ENCODE data around the gene VCX3A.

Gene VCX3A

DNA sequence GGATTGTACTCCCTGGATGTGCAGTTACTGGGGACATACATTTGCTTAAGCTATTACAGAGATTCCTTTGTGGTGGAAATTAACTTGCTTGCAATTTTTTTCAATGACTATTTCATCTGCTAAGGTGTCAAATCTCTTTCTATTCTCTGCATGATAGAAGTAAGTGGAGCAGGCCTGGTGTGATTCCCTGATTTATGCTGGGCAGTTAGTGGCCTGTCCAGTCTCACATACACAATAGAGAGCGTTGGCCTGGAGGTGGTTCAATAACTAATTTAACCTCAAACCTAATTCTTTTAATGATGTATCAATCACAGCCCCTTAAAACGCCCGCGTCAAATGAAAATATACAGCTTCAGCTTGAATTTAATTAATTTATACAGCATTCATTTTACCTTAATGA lies 28.5 kb downstream of the VCX3A start:
- Histone ChIP-seq H3K27ac (no peak overlapping the region), H2AFZ (ENCODE audit: low read depth) (no peak overlapping the region), H3K4me2 (no peak overlapping the region), H3K27me3 (ENCODE audit: insufficient read depth, low read depth) (no peaks in the 10 kb centered on the region), H3K4me1 (ENCODE audit: low read depth, poor library complexity, severe bottlenecking) (no peaks in the 10 kb centered on the region), H3K4me3 (IDR thresholded peaks at IDR 0.05; ENCODE audit: insufficient read depth, low read depth, low read length) (no peak overlapping the region), H3K9ac (no peak overlapping the region), H3K36me3 (ENCODE audit: insufficient read depth) (no peaks in the 10 kb centered on the region), H3K79me2 (ENCODE audit: insufficient read depth, low read depth) (no peaks in the 10 kb centered on the region), H4K20me1 (ENCODE audit: insufficient read depth) (no peaks in the 10 kb centered on the region)
- TF ChIP-seq, protein P1, sequence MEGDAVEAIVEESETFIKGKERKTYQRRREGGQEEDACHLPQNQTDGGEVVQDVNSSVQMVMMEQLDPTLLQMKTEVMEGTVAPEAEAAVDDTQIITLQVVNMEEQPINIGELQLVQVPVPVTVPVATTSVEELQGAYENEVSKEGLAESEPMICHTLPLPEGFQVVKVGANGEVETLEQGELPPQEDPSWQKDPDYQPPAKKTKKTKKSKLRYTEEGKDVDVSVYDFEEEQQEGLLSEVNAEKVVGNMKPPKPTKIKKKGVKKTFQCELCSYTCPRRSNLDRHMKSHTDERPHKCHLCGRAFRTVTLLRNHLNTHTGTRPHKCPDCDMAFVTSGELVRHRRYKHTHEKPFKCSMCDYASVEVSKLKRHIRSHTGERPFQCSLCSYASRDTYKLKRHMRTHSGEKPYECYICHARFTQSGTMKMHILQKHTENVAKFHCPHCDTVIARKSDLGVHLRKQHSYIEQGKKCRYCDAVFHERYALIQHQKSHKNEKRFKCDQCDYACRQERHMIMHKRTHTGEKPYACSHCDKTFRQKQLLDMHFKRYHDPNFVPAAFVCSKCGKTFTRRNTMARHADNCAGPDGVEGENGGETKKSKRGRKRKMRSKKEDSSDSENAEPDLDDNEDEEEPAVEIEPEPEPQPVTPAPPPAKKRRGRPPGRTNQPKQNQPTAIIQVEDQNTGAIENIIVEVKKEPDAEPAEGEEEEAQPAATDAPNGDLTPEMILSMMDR (conservative IDR thresholded peaks at IDR 0.05; ENCODE audit: low read depth, low read length) = no peak

DNA sequence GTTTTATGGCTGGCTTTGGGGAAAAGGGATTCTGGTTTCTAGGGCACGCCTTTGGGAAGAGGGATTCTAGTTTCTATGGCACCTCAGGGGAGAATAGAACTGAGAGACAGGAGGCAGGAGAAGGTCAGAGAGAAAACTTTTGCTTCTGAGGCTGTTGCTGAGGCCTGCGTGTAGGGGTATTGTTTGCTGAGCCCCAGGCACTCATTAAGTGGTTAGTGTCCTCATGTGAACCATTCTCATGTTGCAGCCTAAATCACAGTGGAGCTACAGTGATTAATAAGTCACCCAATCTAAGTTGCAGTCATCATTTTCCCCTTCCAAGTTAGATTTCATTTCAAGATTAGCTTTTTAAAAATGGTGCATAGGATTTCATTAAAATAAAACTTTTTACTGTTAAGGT lies 29.0 kb downstream of the VCX3A start:
- Histone ChIP-seq H3K4me3 (IDR thresholded peaks at IDR 0.05; ENCODE audit: insufficient read depth, low read depth, low read length) (no peak overlapping the region), H2AFZ (ENCODE audit: low read depth) (no peak overlapping the region), H3K79me2 (ENCODE audit: insufficient read depth, low read depth) (no peaks in the 10 kb centered on the region), H3K27me3 (ENCODE audit: insufficient read depth, low read depth) (no peaks in the 10 kb centered on the region), H3K27ac (no peak overlapping the region), H3K9ac (no peak overlapping the region), H3K4me1 (ENCODE audit: low read depth, poor library complexity, severe bottlenecking) (no peaks in the 10 kb centered on the region), H3K36me3 (ENCODE audit: insufficient read depth) (no peaks in the 10 kb centered on the region), H3K4me2 (no peak overlapping the region), H4K20me1 (ENCODE audit: insufficient read depth) (no peaks in the 10 kb centered on the region)
- TF ChIP-seq, protein P1 (conservative IDR thresholded peaks at IDR 0.05; ENCODE audit: low read depth, low read length) = no peak

DNA sequence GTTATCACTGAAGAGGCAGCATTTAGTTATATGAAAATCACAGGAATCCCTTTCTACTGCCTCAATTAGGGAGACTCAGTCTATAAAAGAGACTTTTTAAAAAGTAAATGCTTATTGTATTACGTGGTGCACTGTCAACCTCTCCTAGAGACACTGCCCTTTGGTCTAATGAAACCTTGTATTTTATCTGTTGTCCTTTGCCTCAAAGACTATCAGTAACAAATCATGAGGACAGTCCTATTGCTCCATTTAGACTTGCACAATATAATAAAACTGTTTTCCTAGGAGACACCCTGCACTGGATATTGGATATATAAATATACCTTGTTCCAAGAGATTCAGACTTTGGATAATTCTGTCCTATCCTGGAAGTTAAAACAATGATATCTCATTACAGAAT lies 34.2 kb downstream of the VCX3A start:
- no peaks in the 10 kb centered on the region for H3K4me1 ChIP-seq (ENCODE audit: low read depth, poor library complexity, severe bottlenecking)
- H3K4me2 ChIP-seq = no peak overlapping the region
- no peaks in the 10 kb centered on the region for H3K79me2 ChIP-seq (ENCODE audit: insufficient read depth, low read depth)
- H3K27me3 ChIP-seq (ENCODE audit: insufficient read depth, low read depth) = no peaks in the 10 kb centered on the region
- H3K9ac ChIP-seq = no peak overlapping the region
- H3K36me3 ChIP-seq (ENCODE audit: insufficient read depth) = no peaks in the 10 kb centered on the region
- H4K20me1 ChIP-seq (ENCODE audit: insufficient read depth) = no peaks in the 10 kb centered on the region
- no peak overlapping the region for H3K27ac ChIP-seq
- TF ChIP-seq, protein P1 (conservative IDR thresholded peaks at IDR 0.05; ENCODE audit: low read depth, low read length) = no peak
- no peak overlapping the region for H3K4me3 ChIP-seq (IDR thresholded peaks at IDR 0.05; ENCODE audit: insufficient read depth, low read depth, low read length)
- H2AFZ ChIP-seq (ENCODE audit: low read depth) = no peak overlapping the region

DNA sequence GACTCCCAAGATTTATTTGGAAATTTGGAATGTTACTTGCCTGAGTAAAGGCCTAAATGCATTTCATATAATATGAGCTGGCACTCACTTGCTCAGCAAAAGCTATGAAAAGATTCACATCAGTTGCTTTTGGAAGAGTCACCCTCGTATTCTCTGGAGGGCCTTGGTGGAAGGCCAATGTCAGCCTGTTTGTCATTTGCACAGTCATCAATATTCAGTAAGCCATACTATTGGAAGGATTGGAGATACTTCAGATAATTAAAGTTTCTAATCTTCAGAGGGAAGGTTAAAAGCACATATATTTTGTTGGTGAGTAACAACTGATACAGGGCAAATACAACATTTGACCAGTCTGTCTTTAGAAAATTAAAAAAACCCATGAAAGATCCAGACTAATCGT lies 36.6 kb downstream of the VCX3A start:
- Histone ChIP-seq H4K20me1 (ENCODE audit: insufficient read depth) (no peaks in the 10 kb centered on the region), H3K27me3 (ENCODE audit: insufficient read depth, low read depth) (no peaks in the 10 kb centered on the region), H3K4me1 (ENCODE audit: low read depth, poor library complexity, severe bottlenecking) (no peaks in the 10 kb centered on the region), H3K4me3 (IDR thresholded peaks at IDR 0.05; ENCODE audit: insufficient read depth, low read depth, low read length) (no peak overlapping the region), H2AFZ (ENCODE audit: low read depth) (no peak overlapping the region), H3K27ac (no peak overlapping the region), H3K79me2 (ENCODE audit: insufficient read depth, low read depth) (no peaks in the 10 kb centered on the region), H3K9ac (no peak overlapping the region), H3K4me2 (no peak overlapping the region), H3K36me3 (ENCODE audit: insufficient read depth) (no peaks in the 10 kb centered on the region)
- TF ChIP-seq, protein P1 (conservative IDR thresholded peaks at IDR 0.05; ENCODE audit: low read depth, low read length) = no peak

All from KMS-11 (cell line).